SK-N-SH (cell line): ENCODE measurements around the gene ATG7.

Source experiments
- CHD2 ChIP-seq: fragments of 150-350 bp; IDR thresholded peaks from 2 replicates; pipeline ENCODE4 v1.6.1; 2018; ENCODE audit warnings: low read length; ENCODE audit not compliant: partially characterized antibody
- CTCF ChIP-seq: fragments of 200-600 bp; sonication (generic); IDR thresholded peaks from 2 replicates; pipeline ENCODE4 v1.6.1; 2017; ENCODE audit warnings: antibody characterized with exemption, mild to moderate bottlenecking, moderate library complexity
- EP300 ChIP-seq, 2 experiments: IDR thresholded peaks; 2 replicates each; pipeline versions ENCODE4 v1.4.0 to v1.6.1; 2012; ENCODE audit warnings: borderline replicate concordance in 1 of 2, low read depth in 1 of 2, low read length in 1 of 2
- GATA2 ChIP-seq: sonication (generic); formaldehyde crosslinking; IDR thresholded peaks from 2 replicates; pipeline ENCODE4 v1.5.0; 2020; ENCODE audit warnings: mild to moderate bottlenecking, missing genetic modification reagents
- POLR2AphosphoS5 ChIP-seq: IDR thresholded peaks from 2 replicates; pipeline ENCODE4 v1.6.1; 2012; ENCODE audit warnings: low read depth, low read length
- RCOR1 ChIP-seq: fragments of 150-350 bp; IDR thresholded peaks from 2 replicates; pipeline ENCODE4 v1.6.1; 2017; ENCODE audit warnings: antibody characterized with exemption, low read length
- RXRA ChIP-seq: IDR thresholded peaks from 2 replicates; pipeline ENCODE4 v1.4.0; 2012; ENCODE audit warnings: low read depth, mild to moderate bottlenecking, borderline replicate concordance
- SMC3 ChIP-seq: IDR thresholded peaks from 2 replicates; pipeline ENCODE4 v1.6.1; 2012; ENCODE audit warnings: low read depth, low read length, improper control_type of control experiment
- TCF12 ChIP-seq: IDR thresholded peaks from 2 replicates; pipeline ENCODE4 v1.4.0; 2012
- TEAD4 ChIP-seq: IDR thresholded peaks from 2 replicates; pipeline ENCODE4 v1.4.0; 2012; ENCODE audit warnings: mild to moderate bottlenecking, borderline replicate concordance; ENCODE audit not compliant: insufficient read depth
- USF2 ChIP-seq: fragments of 150-350 bp; IDR thresholded peaks from 2 replicates; pipeline ENCODE4 v1.6.1; 2017; ENCODE audit warnings: antibody characterized with exemption, low read length, low read depth, borderline replicate concordance
- YY1 ChIP-seq: IDR thresholded peaks from 2 replicates; pipeline ENCODE4 v1.4.0; 2012; ENCODE audit warnings: low read depth, mild to moderate bottlenecking

DNA sequence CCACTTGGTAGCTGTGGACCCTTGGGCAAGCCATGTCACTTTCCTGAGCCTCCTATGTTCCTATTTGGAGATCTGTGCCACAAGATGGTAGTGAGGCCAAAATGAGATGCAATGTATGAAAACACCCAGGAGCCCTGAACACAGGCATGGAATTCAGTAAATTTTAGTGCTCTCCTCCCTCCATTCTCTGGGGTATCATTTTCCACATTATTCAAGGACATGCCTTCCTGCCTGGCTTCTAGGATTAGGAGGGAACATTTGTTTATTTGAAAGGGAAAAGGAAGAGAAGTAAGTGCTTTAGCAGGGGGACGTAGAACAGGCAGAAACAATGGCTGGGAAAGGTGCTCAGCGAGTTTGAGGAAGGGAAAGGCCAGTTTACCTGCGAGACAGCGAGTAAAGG lies 98.8 kb downstream of the ATG7 start:
- no peak for TF ChIP-seq SMC3
- TF ChIP-seq CTCF = no peak
- no peak for TF ChIP-seq GATA2 (CRISPR knock-in tag)
- no peak for TF ChIP-seq TEAD4
- TF ChIP-seq CHD2 = no peak
- TF ChIP-seq YY1 = no peak
- no peak for TF ChIP-seq TCF12
- TF ChIP-seq USF2 = no peak
- no peak for TF ChIP-seq RCOR1
- TF ChIP-seq EP300 (IDR thresholded peaks at IDR 0.05; ENCODE audit: borderline replicate concordance in 1 of 2, low read depth in 1 of 2, low read length in 1 of 2) = no peak
- no peak for TF ChIP-seq POLR2AphosphoS5
- no peak for TF ChIP-seq RXRA
